Heart right ventricle (tissue), 16 donors: ENCODE data around the gene SERPING1. TPM values are rescaled to one million over a fixed set of nuclear protein-coding genes. Genes with fewer than 3 reads are reported as not detected.

Source experiments
- ATAC-seq, 8 donors: fragments of 200-7000 bp; cut with Tn5 transposase; one replicate each; pipeline ENCODE4 v1.9.1; 2020; ENCODE audit warnings: mild to moderate bottlenecking in 8 of 8, moderate library complexity in 8 of 8, moderate number of reproducible peaks in 1 of 8
- DNase-seq, 2 donors: peaks; one replicate each; pipeline ENCODE4 v3.0.0-alpha.2; 2020
- H3K27ac ChIP-seq, 10 donors: fragments of 200-600 bp; sonication (generic) in 2 of 10; one replicate each; pipeline versions ENCODE4 v1.5.0 to v1.8.0; 2020 to 2022; ENCODE audit warnings: mild to moderate bottlenecking in 3 of 10
- H3K27me3 ChIP-seq, 7 donors: fragments of 200-600 bp; one replicate each; pipeline ENCODE4 v1.8.0; 2021 to 2022; ENCODE audit warnings: mild to moderate bottlenecking in 2 of 7
- H3K36me3 ChIP-seq, 9 donors: fragments of 200-600 bp; sonication (generic) in 1 of 9; one replicate each; pipeline versions ENCODE4 v1.5.0 to v1.8.0; 2020 to 2022; ENCODE audit warnings: mild to moderate bottlenecking in 2 of 9
- H3K4me1 ChIP-seq, 9 donors: fragments of 200-600 bp; sonication (generic) in 1 of 9; one replicate each; pipeline versions ENCODE4 v1.5.0 to v1.8.0; 2020 to 2022; ENCODE audit warnings: mild to moderate bottlenecking in 4 of 9
- H3K4me3 ChIP-seq, 10 donors: fragments of 200-600 bp; sonication (generic) in 2 of 10; one replicate each; pipeline versions ENCODE4 v1.5.0 to v1.8.0; 2020 to 2022; ENCODE audit warnings: mild to moderate bottlenecking in 7 of 10, moderate library complexity in 2 of 10
- H3K9me3 ChIP-seq, 11 donors: fragments of 200-600 bp in 10 of 11; sonication (generic) in 2 of 11; one replicate each; pipeline versions ENCODE4 v1.5.0 to v1.8.0; 2013 to 2022; ENCODE audit warnings: mild to moderate bottlenecking in 2 of 11, control low read depth in 1 of 11, moderate library complexity in 1 of 11
- CTCF ChIP-seq, 9 donors: fragments of 200-600 bp; sonication (generic) in 2 of 9; IDR thresholded peaks; one replicate each; pipeline versions ENCODE4 v1.5.0 to v1.8.0; 2021 to 2022; ENCODE audit warnings: antibody characterized with exemption in 9 of 9, mild to moderate bottlenecking in 5 of 9, moderate library complexity in 1 of 9
- WGBS, 2 donors: extraction: QIAGEN DNeasy Blood & Tissue Kit; methylation state at CpG; one replicate each; pipeline ENCODE4 v1.1.7; 2013; ENCODE audit warnings: inconsistent platforms in 1 of 2; 5-methylcytosine and 5-hydroxymethylcytosine counted together
- intact Hi-C, 10 donors: fragments of 100-400 bp; cut with DNase I; formaldehyde crosslinking; loops; one replicate each; pipeline versions ENCODE4 v1.11.1 to v1.14.2; 2022
- polyA plus RNA-seq, 2 donors: library from polyadenylated mRNA; stranded (reverse); fragments of 200-250 nt; gene quantifications; one replicate each; pipeline ENCODE4 v1.2.3, GENCODE V29; 2013
- total RNA-seq, 10 donors: library from RNA; stranded (reverse); fragmentation: NEBNext Ultra II Directional in 3 of 10; extraction: Animal tissue kit (Norgen Biotek cat#: 25700) in 3 of 10; gene quantifications; one replicate each; pipeline versions ENCODE4 v1.2.1 to v1.2.4, GENCODE V29; 2021 to 2023
- donor health status: Arrhythmogenic right ventricular cardiomyopathy.
- donor health status: ischemic (EF 13 %, LVEDD 7.1; RV severe dilation, severe dysfunction).
- donor health status: healthy with polysubstance abuse.
- donor health status: DM: no; HTN: yes; CAD: no.
- donor health status: DM: no; HTN: no; CAD: no.
- donor health status: ischemic (EF 25% LVEDD 6.9; RV normal size, moderate dysfunction).
- donor health status: ischemic (EF 25% LVEDD 5.7; RV mildly dilated, moderate dysfunction).
- donor health status: healthy.
- donor health status: DM: yes; HTN: yes; CAD: no.
- donor health status: Ischemic cardiomyopathy.
- donor health status: ischemic (EF 35%, LVEDD 5.7; RV mildly dilated, moderate dysfunction).
- donor health status: nonischemic (EF 11% LVEDD 7.7; RV severe dilation, severe dysfunction).
- donor health status: DM: yes; HTN: yes; CAD: no.
- donor health status: PGD.
- donor health status: ischemic (EF 29% LVEDD 5.4; RV normal size, mild dysfunction).
- donor health status: nonischemic (EF 23%, LVEDD 6.1; RV moderate dilation, normal function).

SERPING1 gene
- total and polyA plus RNA-seq, 12 donors = 39.8 to 197 (median 93.2) TPM

- H3K27ac ChIP-seq = peak overlapping the region; percentile 14 to 97 (median 86)
- ATAC-seq = no peak
- DNase-seq = no peak
- intact Hi-C loops = loop anchor here in 3 of 10 donors (1.0 to 10.0 kb wide), 2 partner anchors 10 to 148 kb away; no protein-coding TSS in a partner anchor
- 31 to 37% methylated on average over 5 of the region's 5 CpGs for WGBS, 2 donors
- H3K4me1 ChIP-seq = peaks cover 3 to 42% (median 18%) of the 10 kb centered on the region in 9 donors
- peaks cover 0 to 7% (median 0%) of the 10 kb centered on the region in 7 donors for H3K27me3 ChIP-seq
- H3K36me3 ChIP-seq = peaks cover 0 to 28% (median 23%) of the 10 kb centered on the region in 9 donors
- H3K4me3 ChIP-seq = peak overlapping the region in 9 of 10 donors; percentile 42 to 88 (median 70)
- TF ChIP-seq CTCF (IDR thresholded peaks at IDR 0.05) = no peak
- H3K9me3 ChIP-seq = no peaks in the 10 kb centered on the region
Observed at GRCh38 chr11:57656885-57657193, 59.4 kb downstream of the SERPING1 start.

- ATAC-seq (peak; percentile 99), DNase-seq (peak; percentile 99 to 100)
- Histone ChIP-seq H3K4me1 (peaks cover 3 to 40% (median 18%) of the 10 kb centered on the region in 9 donors), H3K27ac (peak within 1 kb of the TSS; percentile 14 to 97 (median 86)), H3K9me3 (no peaks in the 10 kb centered on the region), H3K36me3 (peaks cover 0 to 34% (median 26%) of the 10 kb centered on the region in 9 donors), H3K4me3 (peak within 1 kb of the TSS; percentile 27 to 88 (median 69)), H3K27me3 (peaks cover 0 to under 1% (median 0%) of the 10 kb centered on the region in 7 donors)
- 1% methylated on average over 45 of the region's 45 CpGs for WGBS, 2 donors
- TF ChIP-seq CTCF (IDR thresholded peaks at IDR 0.05) = no peak
- intact Hi-C loops = loop anchor here in 3 of 10 donors (1.0 to 10.0 kb wide), 2 partner anchors 10 to 147 kb away; no protein-coding TSS in a partner anchor
Observed at GRCh38 chr11:57657194-57658022, 59.9 kb downstream of the SERPING1 start, which contains the start of gene CLP1. Gene CLP1 (plus strand): TSS chr11:57657762. CDS start chr11:57659477, 1,715 bp downstream.

- Histone ChIP-seq H3K4me3 (peak overlapping the region; percentile 27 to 88 (median 69)), H3K27me3 (no peaks in the 10 kb centered on the region), H3K9me3 (no peaks in the 10 kb centered on the region), H3K4me1 (peaks cover 3 to 35% (median 17%) of the 10 kb centered on the region in 9 donors), H3K36me3 (peaks cover 0 to 39% (median 26%) of the 10 kb centered on the region in 9 donors), H3K27ac (peak overlapping the region in 8 of 10 donors; percentile 64 to 97 (median 86))
- WGBS, 2 donors = 0% methylated on average over 8 of the region's 8 CpGs
- intact Hi-C loops = loop anchor here in 1 of 10 donors (10.0 kb wide), 1 partner anchor 147 kb away; no protein-coding TSS in a partner anchor
- no peak for ATAC-seq
- no peak for DNase-seq
- TF ChIP-seq CTCF (IDR thresholded peaks at IDR 0.05) = no peak
Observed at GRCh38 chr11:57658023-57658361, 60.5 kb downstream of the SERPING1 start.

GRCh38 chr11:57659669-57660068 is 62.2 kb downstream of the SERPING1 start:
- intact Hi-C loops = loop anchor here in 1 of 10 donors (10.0 kb wide), 1 partner anchor 145 kb away; no protein-coding TSS in a partner anchor
- peaks cover 3 to 26% (median 16%) of the 10 kb centered on the region in 9 donors for H3K4me1 ChIP-seq
- no peak overlapping the region for H3K4me3 ChIP-seq
- no peak overlapping the region for H3K27ac ChIP-seq
- no peak for DNase-seq
- no peaks in the 10 kb centered on the region for H3K27me3 ChIP-seq
- no peak for TF ChIP-seq CTCF (IDR thresholded peaks at IDR 0.05)
- H3K36me3 ChIP-seq = peaks cover 0 to 42% (median 26%) of the 10 kb centered on the region in 9 donors
- ATAC-seq = no peak
- 94 to 97% methylated on average over 14 of the region's 14 CpGs for WGBS, 2 donors
- H3K9me3 ChIP-seq = no peaks in the 10 kb centered on the region
